Measurements from ENCODE around the gene PRR18.

DNA sequence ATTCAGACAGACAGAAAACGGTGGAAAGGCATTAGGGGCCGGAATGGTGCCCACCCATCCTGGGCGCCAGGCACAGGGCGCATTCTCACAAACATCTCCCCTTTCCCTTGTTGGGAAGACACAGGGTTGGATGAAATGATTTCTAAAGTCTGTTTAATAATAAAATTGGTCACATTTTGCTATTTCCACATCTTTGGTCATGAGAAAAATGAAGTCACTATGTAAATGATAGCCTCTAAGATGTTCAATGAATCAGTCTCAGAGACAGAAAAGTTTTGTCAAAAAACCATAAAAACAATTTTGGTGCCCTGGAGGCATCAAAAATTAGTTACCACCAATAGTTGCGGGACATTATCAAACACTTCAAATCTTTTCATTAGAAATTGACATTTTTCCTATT is 40.7 kb downstream of the PRR18 start:
- TF ChIP-seq POLR2A (IDR thresholded peaks at IDR 0.05) = no peak
- TF ChIP-seq, protein P1, sequence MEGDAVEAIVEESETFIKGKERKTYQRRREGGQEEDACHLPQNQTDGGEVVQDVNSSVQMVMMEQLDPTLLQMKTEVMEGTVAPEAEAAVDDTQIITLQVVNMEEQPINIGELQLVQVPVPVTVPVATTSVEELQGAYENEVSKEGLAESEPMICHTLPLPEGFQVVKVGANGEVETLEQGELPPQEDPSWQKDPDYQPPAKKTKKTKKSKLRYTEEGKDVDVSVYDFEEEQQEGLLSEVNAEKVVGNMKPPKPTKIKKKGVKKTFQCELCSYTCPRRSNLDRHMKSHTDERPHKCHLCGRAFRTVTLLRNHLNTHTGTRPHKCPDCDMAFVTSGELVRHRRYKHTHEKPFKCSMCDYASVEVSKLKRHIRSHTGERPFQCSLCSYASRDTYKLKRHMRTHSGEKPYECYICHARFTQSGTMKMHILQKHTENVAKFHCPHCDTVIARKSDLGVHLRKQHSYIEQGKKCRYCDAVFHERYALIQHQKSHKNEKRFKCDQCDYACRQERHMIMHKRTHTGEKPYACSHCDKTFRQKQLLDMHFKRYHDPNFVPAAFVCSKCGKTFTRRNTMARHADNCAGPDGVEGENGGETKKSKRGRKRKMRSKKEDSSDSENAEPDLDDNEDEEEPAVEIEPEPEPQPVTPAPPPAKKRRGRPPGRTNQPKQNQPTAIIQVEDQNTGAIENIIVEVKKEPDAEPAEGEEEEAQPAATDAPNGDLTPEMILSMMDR (IDR thresholded peaks at IDR 0.05) = no peak
